Brain pericyte (primary cell): ENCODE measurements around the gene MMP19.

Source experiments
- DNase-seq: peaks from one replicate; pipeline ENCODE4 v3.0.0-alpha.2; 2012; ENCODE audit warnings: low read depth, low spot score

MMP19 gene

GRCh38 chr12:55814257-55814656, 28.5 kb downstream of the MMP19 start:
- DNase-seq, result no peak

GRCh38 chr12:55812088-55812487, 30.6 kb downstream of the MMP19 start:
- no peak for DNase-seq

GRCh38 chr12:55809274-55809673, 33.5 kb downstream of the MMP19 start:
- no peak for DNase-seq

GRCh38 chr12:55806982-55807381, 35.8 kb downstream of the MMP19 start:
- no peak for DNase-seq

GRCh38 chr12:55797550-55797949, 45.2 kb downstream of the MMP19 start:
- no peak for DNase-seq

GRCh38 chr12:55797068-55797467, 45.7 kb downstream of the MMP19 start:
- no peak for DNase-seq

GRCh38 chr12:55795950-55796349, 46.8 kb downstream of the MMP19 start:
- DNase-seq, result no peak

GRCh38 chr12:55789893-55790292, 52.8 kb downstream of the MMP19 start:
- DNase-seq, result no peak

- no peak for DNase-seq
Observed at GRCh38 chr12:55789171-55789570, 53.6 kb downstream of the MMP19 start.

GRCh38 chr12:55788546-55788945, 54.2 kb downstream of the MMP19 start:
- DNase-seq, result no peak
